HCT116 (cell line): ENCODE results near the gene RIN3. TPM values are rescaled to one million over a fixed set of nuclear protein-coding genes. Genes with fewer than 3 reads are reported as not detected.

Experiments used
- ATAC-seq: fragments of 200-7000 bp; cut with Tn5 transposase; 2 replicates; pipeline ENCODE4 v1.9.1; 2020; ENCODE audit warnings: mild to moderate bottlenecking, moderate library complexity
- BruUV-seq: library from RNA; stranded (reverse); fragments of 400-500 nt; replicated peaks from 2 replicates; lab custom pipeline; 2021; lab: Mats Ljungman, UMichigan
- CTCF ChIA-PET: fragments of 300-600 bp; sonication (Branson Sonifier 250); formaldehyde crosslinking; loops from one replicate; lab custom pipeline; 2021; ENCODE audit warnings: antibody characterized with exemption; lab: Charles Lee
- POLR2A ChIA-PET: fragments of 300-600, 350-600 bp; sonication (Branson Sonifier 250); formaldehyde crosslinking; loops from one replicate; lab custom pipeline; 2021; ENCODE audit warnings: antibody characterized with exemption; lab: Charles Lee
- RAD21 ChIA-PET, 2 experiments: fragments of 300-600 bp; sonication (Branson Sonifier 250); formaldehyde crosslinking; loops; one replicate each; lab custom pipeline; 2023; ENCODE audit warnings: low total read pairs in 2 of 2; ENCODE audit not compliant: uncharacterized antibody in 2 of 2, unreplicated experiment in 2 of 2, low non-redundant PET in 1 of 2; lab: Charles Lee
- DNase-seq: peaks from one replicate; pipeline ENCODE4 v3.0.0-alpha.2; 2010; ENCODE audit warnings: low read depth, low spot score
- H2AFZ ChIP-seq: fragments of 200-600 bp; shearing (Covaris generic), sonication (generic); 2 replicates; pipeline ENCODE4 v1.6.1; 2017; ENCODE audit warnings: low read depth, mixed run types, mixed read lengths, antibody characterized with exemption, low read length; ENCODE audit not compliant: poor library complexity, severe bottlenecking
- H3K27ac ChIP-seq: 2 replicates; pipeline ENCODE4 v1.5.1; 2012; ENCODE audit warnings: low read depth, low read length
- H3K27me3 ChIP-seq: fragments of 200-600 bp; sonication (generic); 2 replicates; pipeline ENCODE4 v1.6.1; 2016; ENCODE audit warnings: mixed run types, low read length, mixed read lengths; ENCODE audit not compliant: insufficient read depth
- H3K36me3 ChIP-seq, 2 experiments: fragments of 200-500 bp in 1 of 2; fragments of 200-600 bp in 1 of 2; sonication (Bioruptor generic) in 1 of 2; sonication (generic) in 1 of 2; 2 replicates each; pipeline versions ENCODE4 v1.5.1 to v1.6.1; 2014 to 2016; ENCODE audit warnings: low read length in 2 of 2, inconsistent platforms in 1 of 2, mixed read lengths in 1 of 2, mixed run types in 1 of 2; ENCODE audit not compliant: insufficient read depth in 2 of 2, control insufficient read depth in 1 of 2
- H3K4me1 ChIP-seq, 2 experiments: fragments of 200-600 bp in 1 of 2; sonication (generic) in 1 of 2; 2 replicates each; pipeline versions ENCODE4 v1.5.1 to v1.6.1; 2012 to 2017; ENCODE audit warnings: low read length in 2 of 2, inconsistent platforms in 1 of 2, mild to moderate bottlenecking in 1 of 2, mixed read lengths in 1 of 2, mixed run types in 1 of 2, moderate library complexity in 1 of 2; ENCODE audit not compliant: insufficient read depth in 2 of 2, control insufficient read depth in 1 of 2
- H3K4me2 ChIP-seq: fragments of 200-600 bp; sonication (generic); 2 replicates; pipeline ENCODE4 v1.6.1; 2017; ENCODE audit warnings: mixed run types, low read length, mixed read lengths
- H3K4me3 ChIP-seq, 2 experiments: fragments of 200-600 bp in 1 of 2; sonication (generic) in 1 of 2; replicated peaks in 1 of 2; 2 replicates each; pipeline ENCODE4 v1.5.1; 2011 to 2016; ENCODE audit warnings: low read length in 2 of 2, control low read depth in 1 of 2, low read depth in 1 of 2, mild to moderate bottlenecking in 1 of 2, mixed read lengths in 1 of 2, mixed run types in 1 of 2
- H3K79me2 ChIP-seq: fragments of 200-600 bp; sonication (generic); 2 replicates; pipeline ENCODE4 v1.6.1; 2017; ENCODE audit warnings: mild to moderate bottlenecking, mixed run types, low read length, moderate library complexity, mixed read lengths; ENCODE audit not compliant: insufficient read depth
- H3K9ac ChIP-seq: fragments of 200-600 bp; sonication (generic); 2 replicates; pipeline ENCODE4 v1.6.1; 2016; ENCODE audit warnings: low read length, mixed read lengths
- H3K9me2 ChIP-seq: fragments of 200-600 bp; sonication (generic), shearing (Covaris generic); 2 replicates; pipeline ENCODE4 v1.6.1; 2017; ENCODE audit warnings: mixed run types, mild to moderate bottlenecking, moderate library complexity; ENCODE audit not compliant: insufficient read depth
- H3K9me3 ChIP-seq, 2 experiments: fragments of 200-500 bp in 1 of 2; fragments of 200-600 bp in 1 of 2; sonication (Bioruptor generic) in 1 of 2; sonication (generic) in 1 of 2; 2 replicates each; pipeline ENCODE4 v1.6.1; 2014 to 2017; ENCODE audit warnings: low read length in 2 of 2, mixed read lengths in 2 of 2, inconsistent platforms in 1 of 2, low read depth in 1 of 2, mild to moderate bottlenecking in 1 of 2, mixed run types in 1 of 2, moderate library complexity in 1 of 2; ENCODE audit not compliant: control insufficient read depth in 1 of 2, insufficient read depth in 1 of 2
- H4K20me1 ChIP-seq: fragments of 200-600 bp; sonication (generic), shearing (Covaris generic); 2 replicates; pipeline ENCODE4 v1.6.1; 2017; ENCODE audit warnings: mixed run types, mild to moderate bottlenecking, moderate library complexity; ENCODE audit not compliant: insufficient read depth
- POLR2AphosphoS5 ChIP-seq: IDR thresholded peaks from 2 replicates; pipeline ENCODE4 v1.6.1; 2011; ENCODE audit warnings: mild to moderate bottlenecking, low read depth, low read length, moderate library complexity
- RAD21 ChIP-seq: IDR thresholded peaks from 2 replicates; pipeline ENCODE4 v1.6.1; 2012; ENCODE audit warnings: low read depth, mild to moderate bottlenecking
- SP1 ChIP-seq: IDR thresholded peaks from 2 replicates; pipeline ENCODE4 v1.6.1; 2012; ENCODE audit warnings: low read depth
- TCF7L2 ChIP-seq: IDR thresholded peaks from 2 replicates; pipeline ENCODE4 v1.7.0; 2011; ENCODE audit warnings: borderline replicate concordance, inconsistent platforms; ENCODE audit not compliant: insufficient read depth, insufficient read length; ENCODE audit errors: extremely low read depth
- ZFX ChIP-seq: fragments of 450-650 bp; IDR thresholded peaks from 2 replicates; pipeline ENCODE4 v1.6.1; 2017
- intact Hi-C: fragments of 100-400 bp; cut with micrococcal nuclease; formaldehyde crosslinking; loops from 2 replicates; pipeline ENCODE4 v1.10.0; 2022
- total RNA-seq: library from RNA; stranded (reverse); gene quantifications from one replicate; pipeline ENCODE4 v1.2.1, GENCODE V29; 2021; ENCODE audit not compliant: unreplicated experiment
- TF ChIP-seq, protein P1 (sequence below): IDR thresholded peaks from 2 replicates; pipeline ENCODE4 v1.6.1; 2012

RIN3 gene
- total RNA-seq, 1 experiment from 2014 or later, result 22.2 TPM

DNA sequence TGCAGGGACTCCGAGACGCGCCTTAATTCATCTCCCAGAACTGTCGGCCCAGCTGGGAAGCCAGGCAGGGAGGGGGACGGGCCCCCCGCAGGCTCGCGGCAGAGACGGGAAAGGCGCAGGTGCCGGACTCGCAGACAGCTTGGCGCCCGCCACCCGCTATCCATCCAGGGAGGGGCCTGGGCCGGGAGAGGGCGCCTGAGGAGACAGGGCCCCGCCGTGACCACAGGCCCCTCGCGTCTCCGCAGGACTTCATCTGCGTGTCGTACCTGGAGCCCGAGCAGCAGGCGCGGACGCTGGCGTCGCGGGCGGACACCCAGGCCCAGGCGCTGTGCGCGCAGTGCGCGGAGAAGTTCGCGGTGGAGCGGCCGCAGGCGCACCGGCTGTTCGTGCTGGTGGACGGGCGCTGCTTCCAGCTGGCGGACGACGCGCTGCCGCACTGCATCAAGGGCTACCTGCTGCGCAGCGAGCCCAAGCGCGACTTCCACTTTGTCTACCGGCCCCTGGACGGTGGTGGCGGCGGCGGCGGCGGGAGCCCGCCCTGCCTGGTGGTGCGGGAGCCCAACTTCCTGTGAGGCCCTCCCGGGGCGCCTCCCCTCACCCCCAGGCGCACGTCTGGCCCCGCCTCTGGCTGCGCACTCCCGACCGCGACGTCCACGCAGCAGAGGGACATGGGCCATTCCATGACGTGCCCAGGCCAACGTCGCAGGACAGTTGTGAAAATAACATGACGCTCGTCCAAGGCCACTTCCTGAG, 174.3 kb downstream of the RIN3 start:
- no peaks in the 10 kb centered on the region for H4K20me1 ChIP-seq
- no peak for TF ChIP-seq RAD21
- TF ChIP-seq ZFX, result peak; percentile 79; the same call in 1 of the 2 replicates
- TF ChIP-seq, protein P1, sequence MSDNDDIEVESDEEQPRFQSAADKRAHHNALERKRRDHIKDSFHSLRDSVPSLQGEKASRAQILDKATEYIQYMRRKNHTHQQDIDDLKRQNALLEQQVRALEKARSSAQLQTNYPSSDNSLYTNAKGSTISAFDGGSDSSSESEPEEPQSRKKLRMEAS, result peak; percentile 55; the same call in 1 of the 2 replicates
- TF ChIP-seq POLR2AphosphoS5, result peak; percentile 34; the same call in 1 of the 2 replicates
- no peak for TF ChIP-seq TCF7L2
- no peak for TF ChIP-seq SP1
- intact Hi-C loops, result loop anchor here (10.0 kb wide), 3 partner anchors 97 to 213 kb away; no protein-coding TSS in a partner anchor
- no peaks in the 10 kb centered on the region for H3K9me3 ChIP-seq
- H3K9me2 ChIP-seq, result no peaks in the 10 kb centered on the region
- peak overlapping the region; percentile 93 for H3K27ac ChIP-seq
- peak overlapping the region; percentile 80 for H3K4me2 ChIP-seq
- no peak for DNase-seq
- BruUV-seq, result no TSS peak
- H2AFZ ChIP-seq, result no peak overlapping the region
- H3K9ac ChIP-seq, result peak overlapping the region; percentile 55
- H3K79me2 ChIP-seq, result no peaks in the 10 kb centered on the region
- peaks cover under 1% of the 10 kb centered on the region; the same call in 1 of the 2 replicates for H3K27me3 ChIP-seq
- ChIA-PET RAD21 (interaction anchor here (0.6 to 1.3 kb wide), 2 partner anchors 96 to 175 kb away, joined by 3 to 4 read pairs; no protein-coding TSS in a partner anchor), POLR2A (no interaction called here), CTCF (interaction anchor here (1.0 to 2.3 kb wide), 7 partner anchors 13 to 581 kb away, joined by 3 to 8 read pairs (median 3); partner anchors contain the start of gene ATXN3)
- no peaks in the 10 kb centered on the region for H3K36me3 ChIP-seq
- ATAC-seq, result peak; percentile 56
- H3K4me1 ChIP-seq, result peaks cover 18 to 40% of the 10 kb centered on the region in 2 experiments
- H3K4me3 ChIP-seq, result peak overlapping the region; percentile 43 to 58
